ENCODE measurements around the gene ZGPAT. TPM values are rescaled to one million over a fixed set of nuclear protein-coding genes. Genes with fewer than 3 reads are reported as not detected.

The ZGPAT gene
- total and polyA plus RNA-seq, 2 of the 13 experiments (the other 11 are each of a cell fraction or from before 2014, with no cell fraction given) = 23.0 to 41.9 TPM

DNA sequence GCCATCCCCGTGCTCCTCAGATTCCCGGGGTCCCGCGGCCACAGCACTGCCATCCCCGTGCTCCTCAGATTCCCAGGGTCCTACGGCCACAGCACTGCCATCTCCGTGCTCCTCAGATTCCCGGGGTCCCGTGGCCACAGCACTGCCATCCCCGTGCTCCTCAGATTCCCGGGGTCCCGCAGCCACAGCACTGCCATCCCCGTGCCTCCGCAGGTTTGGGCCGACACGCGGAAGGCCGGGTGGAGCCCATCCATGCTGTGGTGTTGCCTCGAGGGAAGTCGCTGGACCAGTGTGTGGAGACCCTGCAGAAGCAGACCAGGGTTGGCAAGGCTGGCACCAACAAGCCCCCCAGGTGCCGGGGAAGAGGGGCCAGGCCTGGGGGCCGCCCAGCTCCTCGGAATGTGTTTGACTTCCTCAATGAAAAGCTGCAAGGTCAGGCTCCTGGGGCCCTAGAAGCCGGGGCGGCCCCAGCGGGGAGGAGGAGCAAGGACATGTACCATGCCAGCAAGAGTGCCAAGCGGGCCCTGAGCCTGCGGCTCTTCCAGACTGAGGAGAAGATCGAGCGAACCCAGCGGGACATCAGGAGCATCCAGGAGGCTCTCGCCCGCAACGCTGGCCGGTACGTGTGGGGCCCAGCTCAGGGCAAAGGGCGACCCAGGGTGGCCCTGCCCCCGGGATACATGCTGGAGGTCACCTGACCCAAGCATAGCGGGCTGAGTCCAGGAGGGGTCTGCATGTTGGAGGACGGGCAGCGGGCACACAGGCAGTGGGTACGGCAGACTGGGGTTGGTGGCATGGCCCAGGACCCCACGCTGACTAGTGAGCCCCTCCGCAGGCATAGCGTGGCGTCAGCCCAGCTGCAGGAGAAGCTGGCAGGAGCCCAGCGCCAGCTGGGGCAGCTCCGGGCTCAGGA, 27.4 kb downstream of the ZGPAT start (continued):
- 0 out of 2 replicates have a peak, but pooled peaks have one; percentile 53 for TF ChIP-seq IRX3 (CRISPR knock-in tag; IDR thresholded peaks at IDR 0.05; ENCODE audit: borderline replicate concordance, low read depth)
- no peak for TF ChIP-seq CEBPB (IDR thresholded peaks at IDR 0.05; ENCODE audit: borderline replicate concordance, low read depth, low read length)
- no peak for TF ChIP-seq ZNF766 (CRISPR knock-in tag; IDR thresholded peaks at IDR 0.05; ENCODE audit: borderline replicate concordance)
- TF ChIP-seq YY1 (IDR thresholded peaks at IDR 0.05; ENCODE audit: insufficient read depth, insufficient replicate concordance, low read depth, low read length) = no peak
- TF ChIP-seq, protein P1, sequence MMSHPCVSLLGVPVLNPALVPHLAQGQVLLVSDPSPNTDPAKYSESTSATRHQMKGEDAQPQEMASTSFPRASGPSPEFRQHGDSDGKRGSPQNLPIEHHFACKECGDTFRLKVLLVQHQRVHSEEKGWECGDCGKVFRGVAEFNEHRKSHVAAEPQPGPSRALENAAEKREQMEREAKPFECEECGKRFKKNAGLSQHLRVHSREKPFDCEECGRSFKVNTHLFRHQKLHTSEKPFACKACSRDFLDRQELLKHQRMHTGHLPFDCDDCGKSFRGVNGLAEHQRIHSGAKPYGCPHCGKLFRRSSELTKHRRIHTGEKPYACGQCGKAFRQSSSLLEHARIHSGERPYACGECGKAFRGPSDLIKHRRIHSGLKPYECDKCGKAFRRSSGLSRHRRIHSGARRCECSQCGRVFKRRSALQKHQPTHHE (CRISPR knock-in tag; IDR thresholded peaks at IDR 0.05; ENCODE audit: borderline replicate concordance) = no peak
- TF ChIP-seq JUN (CRISPR knock-in tag; IDR thresholded peaks at IDR 0.05) = no peak
- no peak for TF ChIP-seq SOX6 (IDR thresholded peaks at IDR 0.05)
- no peak for TF ChIP-seq SOX6 (CRISPR knock-in tag; IDR thresholded peaks at IDR 0.05)
- TF ChIP-seq HNF4G (IDR thresholded peaks at IDR 0.05; ENCODE audit: borderline replicate concordance, low read depth, low read length) = peak; percentile 92
- TF ChIP-seq HNF4G (CRISPR knock-in tag; IDR thresholded peaks at IDR 0.05; ENCODE audit: borderline replicate concordance, low read depth) = no peak
- TF ChIP-seq, protein P2, sequence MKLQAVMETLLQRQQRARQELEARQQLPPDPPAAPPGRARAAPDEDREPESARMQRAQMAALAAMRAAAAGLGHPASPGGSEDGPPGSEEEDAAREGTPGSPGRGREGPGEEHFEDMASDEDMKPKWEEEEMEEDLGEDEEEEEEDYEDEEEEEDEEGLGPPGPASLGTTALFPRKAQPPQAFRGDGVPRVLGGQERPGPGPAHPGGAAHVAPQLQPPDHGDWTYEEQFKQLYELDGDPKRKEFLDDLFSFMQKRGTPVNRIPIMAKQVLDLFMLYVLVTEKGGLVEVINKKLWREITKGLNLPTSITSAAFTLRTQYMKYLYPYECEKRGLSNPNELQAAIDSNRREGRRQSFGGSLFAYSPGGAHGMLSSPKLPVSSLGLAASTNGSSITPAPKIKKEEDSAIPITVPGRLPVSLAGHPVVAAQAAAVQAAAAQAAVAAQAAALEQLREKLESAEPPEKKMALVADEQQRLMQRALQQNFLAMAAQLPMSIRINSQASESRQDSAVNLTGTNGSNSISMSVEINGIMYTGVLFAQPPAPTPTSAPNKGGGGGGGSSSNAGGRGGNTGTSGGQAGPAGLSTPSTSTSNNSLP (IDR thresholded peaks at IDR 0.05; ENCODE audit: low read depth, low read length) = no peak
- no peak for TF ChIP-seq KLF15 (CRISPR knock-in tag; IDR thresholded peaks at IDR 0.05; ENCODE audit: borderline replicate concordance)
- no peak; the same call in 1 of the 2 replicates for TF ChIP-seq ZNF143 (CRISPR knock-in tag; IDR thresholded peaks at IDR 0.05)
- 0 out of 2 replicates have a peak, but pooled peaks have one; percentile 20 for TF ChIP-seq PHF21A (CRISPR knock-in tag; IDR thresholded peaks at IDR 0.05)
- no peak for TF ChIP-seq ELF1 (CRISPR knock-in tag; IDR thresholded peaks at IDR 0.05)
- TF ChIP-seq GABPA (IDR thresholded peaks at IDR 0.05; ENCODE audit: low read depth, low read length) = no peak
- TF ChIP-seq GABPA (CRISPR knock-in tag; IDR thresholded peaks at IDR 0.05; ENCODE audit: low read depth) = no peak
- TF ChIP-seq, protein P3, sequence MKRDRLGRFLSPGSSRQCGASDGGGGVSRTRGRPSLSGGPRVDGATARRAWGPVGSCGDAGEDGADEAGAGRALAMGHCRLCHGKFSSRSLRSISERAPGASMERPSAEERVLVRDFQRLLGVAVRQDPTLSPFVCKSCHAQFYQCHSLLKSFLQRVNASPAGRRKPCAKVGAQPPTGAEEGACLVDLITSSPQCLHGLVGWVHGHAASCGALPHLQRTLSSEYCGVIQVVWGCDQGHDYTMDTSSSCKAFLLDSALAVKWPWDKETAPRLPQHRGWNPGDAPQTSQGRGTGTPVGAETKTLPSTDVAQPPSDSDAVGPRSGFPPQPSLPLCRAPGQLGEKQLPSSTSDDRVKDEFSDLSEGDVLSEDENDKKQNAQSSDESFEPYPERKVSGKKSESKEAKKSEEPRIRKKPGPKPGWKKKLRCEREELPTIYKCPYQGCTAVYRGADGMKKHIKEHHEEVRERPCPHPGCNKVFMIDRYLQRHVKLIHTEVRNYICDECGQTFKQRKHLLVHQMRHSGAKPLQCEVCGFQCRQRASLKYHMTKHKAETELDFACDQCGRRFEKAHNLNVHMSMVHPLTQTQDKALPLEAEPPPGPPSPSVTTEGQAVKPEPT (CRISPR knock-in tag; IDR thresholded peaks at IDR 0.05; ENCODE audit: low read depth) = 0 out of 2 replicates have a peak, but pooled peaks have one; percentile 45
- no peak for TF ChIP-seq RAD51 (IDR thresholded peaks at IDR 0.05; ENCODE audit: borderline replicate concordance)
- TF ChIP-seq, protein P4, sequence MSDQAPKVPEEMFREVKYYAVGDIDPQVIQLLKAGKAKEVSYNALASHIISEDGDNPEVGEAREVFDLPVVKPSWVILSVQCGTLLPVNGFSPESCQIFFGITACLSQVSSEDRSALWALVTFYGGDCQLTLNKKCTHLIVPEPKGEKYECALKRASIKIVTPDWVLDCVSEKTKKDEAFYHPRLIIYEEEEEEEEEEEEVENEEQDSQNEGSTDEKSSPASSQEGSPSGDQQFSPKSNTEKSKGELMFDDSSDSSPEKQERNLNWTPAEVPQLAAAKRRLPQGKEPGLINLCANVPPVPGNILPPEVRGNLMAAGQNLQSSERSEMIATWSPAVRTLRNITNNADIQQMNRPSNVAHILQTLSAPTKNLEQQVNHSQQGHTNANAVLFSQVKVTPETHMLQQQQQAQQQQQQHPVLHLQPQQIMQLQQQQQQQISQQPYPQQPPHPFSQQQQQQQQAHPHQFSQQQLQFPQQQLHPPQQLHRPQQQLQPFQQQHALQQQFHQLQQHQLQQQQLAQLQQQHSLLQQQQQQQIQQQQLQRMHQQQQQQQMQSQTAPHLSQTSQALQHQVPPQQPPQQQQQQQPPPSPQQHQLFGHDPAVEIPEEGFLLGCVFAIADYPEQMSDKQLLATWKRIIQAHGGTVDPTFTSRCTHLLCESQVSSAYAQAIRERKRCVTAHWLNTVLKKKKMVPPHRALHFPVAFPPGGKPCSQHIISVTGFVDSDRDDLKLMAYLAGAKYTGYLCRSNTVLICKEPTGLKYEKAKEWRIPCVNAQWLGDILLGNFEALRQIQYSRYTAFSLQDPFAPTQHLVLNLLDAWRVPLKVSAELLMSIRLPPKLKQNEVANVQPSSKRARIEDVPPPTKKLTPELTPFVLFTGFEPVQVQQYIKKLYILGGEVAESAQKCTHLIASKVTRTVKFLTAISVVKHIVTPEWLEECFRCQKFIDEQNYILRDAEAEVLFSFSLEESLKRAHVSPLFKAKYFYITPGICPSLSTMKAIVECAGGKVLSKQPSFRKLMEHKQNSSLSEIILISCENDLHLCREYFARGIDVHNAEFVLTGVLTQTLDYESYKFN (CRISPR knock-in tag; conservative IDR thresholded peaks at IDR 0.05) = peak; percentile 56
- TF ChIP-seq TSC22D2 (CRISPR knock-in tag; IDR thresholded peaks at IDR 0.05; ENCODE audit: borderline replicate concordance) = no peak
